B cell (primary cell): ENCODE data around the gene PRIM2. TPM values are rescaled to one million over a fixed set of nuclear protein-coding genes. Genes with fewer than 3 reads are reported as not detected.
"Not testable (repeated sequence)": the region's sequence is repeated elsewhere in the genome, so short reads cannot be mapped to it uniquely, and the experiment has no call there.

Experiments used
- ATAC-seq: fragments of 200-7000 bp; cut with Tn5 transposase; one replicate; pipeline ENCODE4 v1.10.0; 2021; ENCODE audit warnings: low read depth, mild to moderate bottlenecking, moderate number of reproducible peaks, moderate library complexity
- CTCF ChIA-PET: fragments of 350-600 bp; sonication (Branson Sonifier 250); formaldehyde crosslinking; loops from one replicate; lab custom pipeline; 2021; ENCODE audit warnings: antibody characterized with exemption, inconsistent platforms; lab: Charles Lee
- POLR2A ChIA-PET: fragments of 350-600 bp; sonication (Branson Sonifier 250); formaldehyde crosslinking; loops from one replicate; lab custom pipeline; 2021; ENCODE audit warnings: antibody characterized with exemption; lab: Charles Lee
- DNase-seq: peaks from one replicate; pipeline ENCODE4 v3.0.0; 2013
- H2AFZ ChIP-seq: 2 replicates; pipeline ENCODE4 v1.6.1; 2012; ENCODE audit warnings: mild to moderate bottlenecking, low read depth, low read length; ENCODE audit not compliant: insufficient read depth, poor library complexity, severe bottlenecking
- H3K27ac ChIP-seq, 2 donors: 1 replicate in 1 of 2; 2 replicates in 1 of 2; pipeline ENCODE4 v1.5.1; 2012 to 2013; ENCODE audit warnings: low read length in 2 of 2, mild to moderate bottlenecking in 2 of 2, moderate library complexity in 1 of 2
- H3K27me3 ChIP-seq, 4 experiments: fragments of 200-600 bp in 1 of 4; sonication (generic) in 1 of 4; replicated peaks in 1 of 4; 1 replicate in 2 of 4; 2 replicates in 2 of 4; pipeline versions ENCODE4 v1.6.1 to v1.7.0; 2013 to 2016; ENCODE audit warnings: low read length in 3 of 4, mild to moderate bottlenecking in 2 of 4, mixed read lengths in 1 of 4, moderate library complexity in 1 of 4; ENCODE audit not compliant: insufficient read depth in 4 of 4, control insufficient read depth in 3 of 4; ENCODE audit errors: control extremely low read depth in 1 of 4
- H3K36me3 ChIP-seq, 2 experiments: replicated peaks in 1 of 2; 1 replicate in 1 of 2; 2 replicates in 1 of 2; pipeline versions ENCODE4 v1.6.1 to v1.7.1; 2013; ENCODE audit warnings: low read length in 1 of 2; ENCODE audit not compliant: insufficient read depth in 2 of 2, control insufficient read depth in 1 of 2; ENCODE audit errors: control extremely low read depth in 1 of 2, extremely low read depth in 1 of 2
- H3K4me1 ChIP-seq, 2 donors: fragments of 200-600 bp in 1 of 2; sonication (generic) in 1 of 2; 1 replicate in 1 of 2; 2 replicates in 1 of 2; pipeline versions ENCODE4 v1.5.1 to v1.6.1; 2013 to 2017; ENCODE audit warnings: low read length in 2 of 2; ENCODE audit not compliant: control insufficient read depth in 2 of 2, insufficient read depth in 2 of 2
- H3K4me2 ChIP-seq: replicated peaks from 2 replicates; pipeline ENCODE3; 2012; ENCODE audit warnings: mild to moderate bottlenecking, low read depth, low read length; ENCODE audit not compliant: poor library complexity, severe bottlenecking
- H3K4me3 ChIP-seq, 5 experiments: fragments of 200-600 bp in 1 of 5; sonication (generic) in 1 of 5; 1 replicate in 3 of 5; 2 replicates in 2 of 5; pipeline versions ENCODE4 v1.5.1 to v1.7.0; 2011 to 2016; ENCODE audit warnings: low read length in 4 of 5, mild to moderate bottlenecking in 4 of 5, low read depth in 2 of 5, control low read depth in 1 of 5, moderate library complexity in 1 of 5; ENCODE audit not compliant: insufficient read depth in 1 of 5; ENCODE audit errors: control extremely low read depth in 1 of 5, extremely low read depth in 1 of 5
- H3K79me2 ChIP-seq: fragments of 200-600 bp; sonication (generic); one replicate; pipeline ENCODE4 v1.6.0; 2016; ENCODE audit warnings: low read length; ENCODE audit not compliant: control insufficient read depth, insufficient read depth
- H3K9ac ChIP-seq: fragments of 200-600 bp; sonication (generic); 2 replicates; pipeline ENCODE4 v1.6.1; 2017; ENCODE audit warnings: mild to moderate bottlenecking, low read length, moderate library complexity
- H3K9me3 ChIP-seq, 3 donors: one replicate each; pipeline versions ENCODE4 v1.6.1 to v1.7.1; 2013; ENCODE audit warnings: low read length in 2 of 3; ENCODE audit not compliant: control insufficient read depth in 2 of 3, insufficient read depth in 1 of 3; ENCODE audit errors: control extremely low read depth in 1 of 3
- H4K20me1 ChIP-seq: 2 replicates; pipeline ENCODE4 v1.6.0; 2012; ENCODE audit warnings: mild to moderate bottlenecking, low read length; ENCODE audit not compliant: insufficient read depth, control insufficient read depth, poor library complexity, severe bottlenecking
- H3K27ac Mint-ChIP-seq: one replicate; pipeline ENCODE4 v1.8.0; 2021; ENCODE audit warnings: mixed read lengths
- H3K27me3 Mint-ChIP-seq: one replicate; pipeline ENCODE4 v1.8.0; 2021; ENCODE audit warnings: mixed read lengths
- H3K4me1 Mint-ChIP-seq: one replicate; pipeline ENCODE4 v1.8.0; 2021; ENCODE audit warnings: mixed read lengths
- H3K4me3 Mint-ChIP-seq: one replicate; pipeline ENCODE4 v1.8.0; 2021; ENCODE audit warnings: mixed read lengths
- H3K9me3 Mint-ChIP-seq: one replicate; pipeline ENCODE4 v1.8.0; 2022; ENCODE audit warnings: mixed read lengths; ENCODE audit not compliant: insufficient read depth
- WGBS: methylation state at CpG from one replicate; pipeline ENCODE4 v1.1.5; 2013; ENCODE audit warnings: missing lambda C conversion rate; ENCODE audit not compliant: insufficient coverage; 5-methylcytosine and 5-hydroxymethylcytosine counted together
- intact Hi-C: fragments of 100-400 bp; cut with micrococcal nuclease; formaldehyde crosslinking; loops from one replicate; pipeline ENCODE4 v1.10.0; 2022
- polyA plus RNA-seq: library from polyadenylated mRNA; depleted of rRNA; stranded (reverse); fragments of >200 nt; gene quantifications from 2 replicates; pipeline ENCODE4 v1.2.3, GENCODE V29; 2012
- total RNA-seq, 2 donors: library from RNA; stranded (reverse); fragments of 120-200 nt in 1 of 2; gene quantifications; 1 replicate in 1 of 2; 2 replicates in 1 of 2; pipeline versions ENCODE4 v1.2.3 to v1.2.4, GENCODE V29; 2013 to 2022

PRIM2 gene
- total and polyA plus RNA-seq, 2 donors (not counting 1 experiment from before 2014, with no cell fraction given) = 5.2 to 21.0 TPM

DNA sequence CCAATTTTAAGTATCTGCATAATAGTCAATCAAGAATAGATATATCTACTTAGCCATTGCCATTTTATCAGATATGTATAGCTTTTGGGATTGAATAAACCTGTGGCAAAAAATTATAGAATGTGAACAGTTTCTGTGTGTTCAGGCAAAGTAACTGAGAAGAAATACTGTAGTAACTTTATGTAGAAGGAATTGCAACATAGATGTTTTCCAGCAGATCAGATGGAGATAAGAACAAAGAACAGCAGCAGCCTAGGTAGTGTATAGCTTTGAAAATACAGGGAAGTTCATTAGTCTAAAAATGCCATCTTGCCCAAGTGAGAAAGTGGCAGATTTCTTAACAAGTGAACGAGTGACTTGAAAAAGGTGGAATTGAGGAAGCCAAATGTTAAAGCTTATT lies 197.7 kb downstream of the PRIM2 start:
- DNase-seq, intact Hi-C loops, H3K27ac ChIP-seq, H2AFZ ChIP-seq, H3K4me1 ChIP-seq, H3K27ac Mint-ChIP-seq, H3K4me3 Mint-ChIP-seq, H3K27me3 ChIP-seq, CTCF ChIA-PET, H3K27me3 Mint-ChIP-seq, H3K79me2 ChIP-seq, H3K4me1 Mint-ChIP-seq, H3K9ac ChIP-seq, POLR2A ChIA-PET, H3K9me3 Mint-ChIP-seq, H3K36me3 ChIP-seq, H3K9me3 ChIP-seq, ATAC-seq, H3K4me3 ChIP-seq, H3K4me2 ChIP-seq, H4K20me1 ChIP-seq: not testable (repeated sequence)
- WGBS = no CpG with 5 or more reads among the region's 1 CpG

DNA sequence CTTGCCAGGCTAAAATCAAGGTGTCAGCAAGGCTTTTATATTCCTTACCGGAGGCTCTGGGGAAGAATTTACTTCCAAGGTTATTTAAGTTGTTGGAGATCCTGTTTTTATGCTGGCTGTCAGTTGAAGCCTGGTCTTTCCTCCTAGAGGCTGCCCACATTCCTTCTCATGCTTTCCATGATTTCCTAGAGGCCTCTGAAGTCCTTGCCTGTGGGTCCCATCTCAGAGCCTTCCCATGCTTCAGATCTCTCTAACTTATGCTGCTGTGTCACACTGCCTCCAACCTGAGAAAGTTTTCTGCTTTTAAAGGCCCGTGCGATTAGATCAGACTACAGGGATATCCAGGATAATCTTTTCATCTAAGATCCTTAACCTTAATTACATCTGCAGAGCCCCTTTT lies 198.4 kb downstream of the PRIM2 start:
- CTCF ChIA-PET, H3K4me1 Mint-ChIP-seq, H3K4me3 ChIP-seq, intact Hi-C loops, POLR2A ChIA-PET, H3K4me1 ChIP-seq, DNase-seq, H3K9me3 ChIP-seq, H3K27ac Mint-ChIP-seq, H3K4me3 Mint-ChIP-seq, H3K27me3 ChIP-seq, H3K36me3 ChIP-seq, H2AFZ ChIP-seq, H3K27ac ChIP-seq, H3K9me3 Mint-ChIP-seq, H4K20me1 ChIP-seq, H3K9ac ChIP-seq, ATAC-seq, H3K4me2 ChIP-seq, H3K79me2 ChIP-seq, H3K27me3 Mint-ChIP-seq: not testable (repeated sequence)
- no CpG with 5 or more reads among the region's 3 CpGs for WGBS

DNA sequence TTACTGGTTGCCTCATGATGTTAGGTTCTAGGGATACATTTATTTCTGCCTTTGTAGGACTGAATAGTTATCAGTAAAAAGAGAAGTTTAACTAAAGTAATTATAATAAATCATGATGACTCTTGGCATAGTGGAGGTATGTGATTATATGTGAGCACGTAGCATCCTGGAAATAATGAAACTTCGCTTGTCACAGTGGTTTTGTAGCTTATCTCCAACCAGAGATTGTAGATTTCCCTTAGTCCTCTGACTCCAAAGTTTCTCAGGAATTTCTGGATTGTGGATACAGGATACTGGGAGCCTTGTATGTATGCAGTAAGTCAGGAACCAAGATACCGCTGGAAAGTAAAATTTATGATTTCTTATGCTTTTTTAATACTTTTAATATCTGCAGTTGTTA lies 199.3 kb downstream of the PRIM2 start:
- H2AFZ ChIP-seq, H3K79me2 ChIP-seq, H3K27me3 ChIP-seq, H4K20me1 ChIP-seq, H3K36me3 ChIP-seq, H3K4me3 ChIP-seq, ATAC-seq, H3K27ac ChIP-seq, H3K4me2 ChIP-seq, POLR2A ChIA-PET, H3K27ac Mint-ChIP-seq, H3K9me3 Mint-ChIP-seq, H3K9me3 ChIP-seq, H3K9ac ChIP-seq, H3K4me1 Mint-ChIP-seq, CTCF ChIA-PET, H3K4me1 ChIP-seq, H3K27me3 Mint-ChIP-seq, intact Hi-C loops, DNase-seq, H3K4me3 Mint-ChIP-seq: not testable (repeated sequence)
- no CpG with 5 or more reads among the region's 3 CpGs for WGBS

DNA sequence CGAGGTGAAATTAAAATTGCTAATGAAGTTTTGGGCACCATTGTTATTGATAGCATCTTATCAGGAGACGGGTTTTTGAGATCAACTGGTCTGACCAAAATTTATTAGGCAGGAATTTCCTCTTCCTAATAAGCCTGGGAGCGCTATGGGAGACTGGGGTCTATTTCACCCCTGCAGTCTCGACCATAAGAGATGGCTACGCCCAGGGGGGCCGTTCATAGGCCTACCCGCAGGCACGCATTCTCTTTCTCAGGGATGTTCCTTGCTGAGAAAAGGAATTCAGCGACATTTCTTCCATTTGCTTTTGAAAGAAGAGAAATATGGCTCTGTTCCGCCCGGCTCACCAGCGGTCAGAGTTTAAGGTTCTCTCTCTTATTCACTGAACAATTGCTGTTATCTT lies 201.8 kb downstream of the PRIM2 start:
- H3K27me3 ChIP-seq, H3K4me1 ChIP-seq, POLR2A ChIA-PET, H3K4me3 Mint-ChIP-seq, H3K27me3 Mint-ChIP-seq, H3K9ac ChIP-seq, CTCF ChIA-PET, H3K27ac Mint-ChIP-seq, H3K79me2 ChIP-seq, H3K36me3 ChIP-seq, intact Hi-C loops, H3K27ac ChIP-seq, H3K4me3 ChIP-seq, ATAC-seq, H4K20me1 ChIP-seq, DNase-seq, H3K9me3 Mint-ChIP-seq, H3K4me1 Mint-ChIP-seq, H3K9me3 ChIP-seq, H3K4me2 ChIP-seq, H2AFZ ChIP-seq: not testable (repeated sequence)
- 98% methylated on average over 7 of the region's 12 CpGs for WGBS
